ENCODE results near the gene RAD51D.

- TF ChIP-seq CTCF (IDR thresholded peaks at IDR 0.05) (no peak), POLR2A (IDR thresholded peaks at IDR 0.05) (no peak)
These were observed 10.7 kb upstream of the RAD51D start for GRCh38 chr17:35130392-35130791.

All from heart left ventricle (tissue), 13 donors.